Liver (tissue), 9 donors: Measurements from ENCODE around the gene PAPPA. TPM values are rescaled to one million over a fixed set of nuclear protein-coding genes. Genes with fewer than 3 reads are reported as not detected.

Experiments used
- DNase-seq: peaks from one replicate; pipeline ENCODE4 v3.0.0-alpha.2; 2017; ENCODE audit warnings: low spot score
- H3K27ac ChIP-seq, 2 donors: one replicate each; pipeline ENCODE4 v1.7.0; 2013; ENCODE audit warnings: inconsistent platforms in 2 of 2, low read length in 2 of 2, control low read depth in 1 of 2, low read depth in 1 of 2, mild to moderate bottlenecking in 1 of 2
- H3K27me3 ChIP-seq, 4 donors: one replicate each; pipeline versions ENCODE4 v1.6.1 to v1.7.0; 2013; ENCODE audit warnings: low read length in 3 of 4, inconsistent platforms in 1 of 4, mild to moderate bottlenecking in 1 of 4, moderate library complexity in 1 of 4; ENCODE audit not compliant: control insufficient read depth in 4 of 4, insufficient read depth in 4 of 4
- H3K36me3 ChIP-seq, 4 donors: one replicate each; pipeline versions ENCODE4 v1.6.1 to v1.7.0; 2013; ENCODE audit warnings: low read length in 3 of 4, mild to moderate bottlenecking in 3 of 4, low read depth in 1 of 4, moderate library complexity in 1 of 4; ENCODE audit not compliant: control insufficient read depth in 4 of 4, insufficient read depth in 3 of 4
- H3K4me1 ChIP-seq, 4 donors: one replicate each; pipeline versions ENCODE4 v1.6.1 to v1.7.0; 2013; ENCODE audit warnings: low read length in 3 of 4, mild to moderate bottlenecking in 3 of 4, moderate library complexity in 1 of 4; ENCODE audit not compliant: control insufficient read depth in 4 of 4, insufficient read depth in 4 of 4
- H3K4me3 ChIP-seq, 3 donors: one replicate each; pipeline versions ENCODE4 v1.6.1 to v1.7.0; 2013; ENCODE audit warnings: low read length in 3 of 3, control low read depth in 1 of 3, low read depth in 1 of 3, mild to moderate bottlenecking in 1 of 3
- H3K9ac ChIP-seq, 2 donors: one replicate each; pipeline ENCODE4 v1.7.0; 2013; ENCODE audit warnings: low read length in 2 of 2, mild to moderate bottlenecking in 2 of 2, moderate library complexity in 2 of 2, control low read depth in 1 of 2, low read depth in 1 of 2
- H3K9me3 ChIP-seq, 4 donors: one replicate each; pipeline versions ENCODE4 v1.6.1 to v1.7.0; 2013; ENCODE audit warnings: low read length in 3 of 4; ENCODE audit not compliant: control insufficient read depth in 4 of 4
- EGR1 ChIP-seq, 2 donors: IDR thresholded peaks; 2 replicates each; pipeline ENCODE4 v1.6.1; 2016 to 2018; ENCODE audit warnings: antibody characterized with exemption in 2 of 2, low read depth in 2 of 2
- FOXA1 ChIP-seq: IDR thresholded peaks from 2 replicates; pipeline ENCODE4 v1.6.1; 2016; ENCODE audit warnings: antibody characterized with exemption
- FOXA2 ChIP-seq: IDR thresholded peaks from 2 replicates; pipeline ENCODE4 v1.6.1; 2016; ENCODE audit warnings: antibody characterized with exemption
- GABPA ChIP-seq, 2 donors: IDR thresholded peaks in 1 of 2; conservative IDR thresholded peaks in 1 of 2; 2 replicates each; pipeline ENCODE4 v1.6.1; 2016; ENCODE audit warnings: antibody characterized with exemption in 2 of 2, mild to moderate bottlenecking in 1 of 2, moderate library complexity in 1 of 2
- HNF4A ChIP-seq, 2 donors: conservative IDR thresholded peaks; 2 replicates each; pipeline ENCODE4 v1.6.1; 2016; ENCODE audit warnings: antibody characterized with exemption in 2 of 2, mild to moderate bottlenecking in 2 of 2
- HNF4G ChIP-seq: IDR thresholded peaks from 2 replicates; pipeline ENCODE4 v1.6.1; 2016; ENCODE audit warnings: antibody characterized with exemption
- JUND ChIP-seq, 2 donors: IDR thresholded peaks; 2 replicates each; pipeline ENCODE4 v1.6.1; 2016; ENCODE audit warnings: antibody characterized with exemption in 2 of 2
- NR2F2 ChIP-seq: IDR thresholded peaks from 2 replicates; pipeline ENCODE4 v1.6.1; 2016; ENCODE audit warnings: antibody characterized with exemption
- RAD21 ChIP-seq, 2 donors: IDR thresholded peaks; 2 replicates each; pipeline ENCODE4 v1.6.1; 2016; ENCODE audit warnings: antibody characterized with exemption in 2 of 2, mild to moderate bottlenecking in 2 of 2
- RXRA ChIP-seq, 2 donors: IDR thresholded peaks; 2 replicates each; pipeline ENCODE4 v1.6.1; 2017 to 2018; ENCODE audit warnings: antibody characterized with exemption in 2 of 2, mild to moderate bottlenecking in 1 of 2
- SP1 ChIP-seq: IDR thresholded peaks from 2 replicates; pipeline ENCODE4 v1.6.1; 2018; ENCODE audit warnings: antibody characterized with exemption, mild to moderate bottlenecking
- TAF1 ChIP-seq: conservative IDR thresholded peaks from 2 replicates; pipeline ENCODE4 v1.6.1; 2016; ENCODE audit warnings: antibody characterized with exemption, mild to moderate bottlenecking
- YY1 ChIP-seq: IDR thresholded peaks from 2 replicates; pipeline ENCODE4 v1.6.1; 2016; ENCODE audit warnings: antibody characterized with exemption, mild to moderate bottlenecking
- WGBS: extraction: QIAGEN DNeasy Blood & Tissue Kit; methylation state at CpG from one replicate; pipeline ENCODE4 v1.1.7; 2013; 5-methylcytosine and 5-hydroxymethylcytosine counted together
- polyA plus RNA-seq, 2 donors: library from polyadenylated mRNA; stranded (reverse) in 1 of 2; unstranded in 1 of 2; fragments of 200-250 nt in 1 of 2; fragments of >200 nt in 1 of 2; fragmentation: Nextera tagmentation in 1 of 2; extraction: Ambion mirVana in 1 of 2; gene quantifications; one replicate each; pipeline versions ENCODE4 v1.2.1 to v1.2.3, GENCODE V29; 2013 to 2015
- total RNA-seq, 2 donors: library from RNA; depleted of rRNA; stranded (reverse); fragments of >200 nt; gene quantifications; one replicate each; pipeline ENCODE4 v1.2.3, GENCODE V29; 2014
- TF ChIP-seq, protein P1 (sequence below): IDR thresholded peaks from 2 replicates; pipeline ENCODE4 v1.6.1; 2016; ENCODE audit warnings: antibody characterized with exemption, mild to moderate bottlenecking
- TF ChIP-seq, protein P2 (sequence below): IDR thresholded peaks from 2 replicates; pipeline ENCODE4 v1.6.1; 2016; ENCODE audit warnings: antibody characterized with exemption
- TF ChIP-seq, protein P3 (sequence below): fragments of 150-350 bp; IDR thresholded peaks from 2 replicates; pipeline ENCODE4 v1.5.1; 2017; ENCODE audit warnings: improper control_type of control experiment, low read depth, low read length; ENCODE audit not compliant: missing input control
- TF ChIP-seq, protein P4 (sequence below): IDR thresholded peaks from 2 replicates; pipeline ENCODE4 v1.6.1; 2016; ENCODE audit warnings: antibody characterized with exemption
- TF ChIP-seq, protein P5 (sequence below): IDR thresholded peaks from 2 replicates; pipeline ENCODE4 v1.6.1; 2016; ENCODE audit warnings: antibody characterized with exemption
- donor health status: healthy.
- donor health status: healthy.
- donor health status: healthy.
- donor health status: healthy.
- donor health status: healthy.

PAPPA gene
- total and polyA plus RNA-seq, 4 donors: 0.03 to 0.33 (median 0.20) TPM

DNA sequence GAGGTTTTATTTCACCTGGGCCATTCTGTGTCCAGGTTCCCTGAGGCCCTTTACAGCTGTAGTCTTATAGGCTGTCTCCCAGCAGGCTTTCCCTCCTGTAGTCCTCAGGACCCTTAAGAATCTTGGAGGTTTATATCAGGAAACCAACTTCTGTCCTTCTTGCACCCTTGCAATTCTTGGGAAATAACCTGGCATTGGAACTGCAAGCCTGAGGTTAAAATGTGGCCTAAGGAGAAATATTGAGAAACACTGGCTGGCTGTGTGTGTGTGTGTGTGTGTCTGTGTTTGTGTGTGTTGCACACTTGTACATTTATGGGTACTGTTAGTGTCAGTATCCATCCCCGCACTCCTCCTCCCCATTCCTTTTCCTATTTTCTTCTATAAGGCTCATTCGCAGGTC is 168.9 kb downstream of the PAPPA start:
- no peaks in the 10 kb centered on the region for H3K36me3 ChIP-seq
- WGBS: 92% methylated on average over 2 of the region's 2 CpGs
- no peak overlapping the region for H3K4me3 ChIP-seq
- no peak for TF ChIP-seq NR2F2
- TF ChIP-seq, protein P1, sequence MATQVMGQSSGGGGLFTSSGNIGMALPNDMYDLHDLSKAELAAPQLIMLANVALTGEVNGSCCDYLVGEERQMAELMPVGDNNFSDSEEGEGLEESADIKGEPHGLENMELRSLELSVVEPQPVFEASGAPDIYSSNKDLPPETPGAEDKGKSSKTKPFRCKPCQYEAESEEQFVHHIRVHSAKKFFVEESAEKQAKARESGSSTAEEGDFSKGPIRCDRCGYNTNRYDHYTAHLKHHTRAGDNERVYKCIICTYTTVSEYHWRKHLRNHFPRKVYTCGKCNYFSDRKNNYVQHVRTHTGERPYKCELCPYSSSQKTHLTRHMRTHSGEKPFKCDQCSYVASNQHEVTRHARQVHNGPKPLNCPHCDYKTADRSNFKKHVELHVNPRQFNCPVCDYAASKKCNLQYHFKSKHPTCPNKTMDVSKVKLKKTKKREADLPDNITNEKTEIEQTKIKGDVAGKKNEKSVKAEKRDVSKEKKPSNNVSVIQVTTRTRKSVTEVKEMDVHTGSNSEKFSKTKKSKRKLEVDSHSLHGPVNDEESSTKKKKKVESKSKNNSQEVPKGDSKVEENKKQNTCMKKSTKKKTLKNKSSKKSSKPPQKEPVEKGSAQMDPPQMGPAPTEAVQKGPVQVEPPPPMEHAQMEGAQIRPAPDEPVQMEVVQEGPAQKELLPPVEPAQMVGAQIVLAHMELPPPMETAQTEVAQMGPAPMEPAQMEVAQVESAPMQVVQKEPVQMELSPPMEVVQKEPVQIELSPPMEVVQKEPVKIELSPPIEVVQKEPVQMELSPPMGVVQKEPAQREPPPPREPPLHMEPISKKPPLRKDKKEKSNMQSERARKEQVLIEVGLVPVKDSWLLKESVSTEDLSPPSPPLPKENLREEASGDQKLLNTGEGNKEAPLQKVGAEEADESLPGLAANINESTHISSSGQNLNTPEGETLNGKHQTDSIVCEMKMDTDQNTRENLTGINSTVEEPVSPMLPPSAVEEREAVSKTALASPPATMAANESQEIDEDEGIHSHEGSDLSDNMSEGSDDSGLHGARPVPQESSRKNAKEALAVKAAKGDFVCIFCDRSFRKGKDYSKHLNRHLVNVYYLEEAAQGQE: no peak
- TF ChIP-seq, protein P2, sequence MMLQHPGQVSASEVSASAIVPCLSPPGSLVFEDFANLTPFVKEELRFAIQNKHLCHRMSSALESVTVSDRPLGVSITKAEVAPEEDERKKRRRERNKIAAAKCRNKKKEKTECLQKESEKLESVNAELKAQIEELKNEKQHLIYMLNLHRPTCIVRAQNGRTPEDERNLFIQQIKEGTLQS: no peak
- TF ChIP-seq FOXA2: no peak
- TF ChIP-seq RAD21 (IDR thresholded peaks at IDR 0.05): no peak
- no peak for TF ChIP-seq RXRA (IDR thresholded peaks at IDR 0.05)
- TF ChIP-seq, protein P3, sequence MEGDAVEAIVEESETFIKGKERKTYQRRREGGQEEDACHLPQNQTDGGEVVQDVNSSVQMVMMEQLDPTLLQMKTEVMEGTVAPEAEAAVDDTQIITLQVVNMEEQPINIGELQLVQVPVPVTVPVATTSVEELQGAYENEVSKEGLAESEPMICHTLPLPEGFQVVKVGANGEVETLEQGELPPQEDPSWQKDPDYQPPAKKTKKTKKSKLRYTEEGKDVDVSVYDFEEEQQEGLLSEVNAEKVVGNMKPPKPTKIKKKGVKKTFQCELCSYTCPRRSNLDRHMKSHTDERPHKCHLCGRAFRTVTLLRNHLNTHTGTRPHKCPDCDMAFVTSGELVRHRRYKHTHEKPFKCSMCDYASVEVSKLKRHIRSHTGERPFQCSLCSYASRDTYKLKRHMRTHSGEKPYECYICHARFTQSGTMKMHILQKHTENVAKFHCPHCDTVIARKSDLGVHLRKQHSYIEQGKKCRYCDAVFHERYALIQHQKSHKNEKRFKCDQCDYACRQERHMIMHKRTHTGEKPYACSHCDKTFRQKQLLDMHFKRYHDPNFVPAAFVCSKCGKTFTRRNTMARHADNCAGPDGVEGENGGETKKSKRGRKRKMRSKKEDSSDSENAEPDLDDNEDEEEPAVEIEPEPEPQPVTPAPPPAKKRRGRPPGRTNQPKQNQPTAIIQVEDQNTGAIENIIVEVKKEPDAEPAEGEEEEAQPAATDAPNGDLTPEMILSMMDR: no peak
- TF ChIP-seq EGR1 (IDR thresholded peaks at IDR 0.05; ENCODE audit: low read depth in 2 of 2): no peak
- no peak for TF ChIP-seq TAF1
- TF ChIP-seq YY1: no peak
- TF ChIP-seq FOXA1: no peak
- TF ChIP-seq SP1: no peak
- TF ChIP-seq HNF4A (conservative IDR thresholded peaks at IDR 0.05): no peak
- no peak for TF ChIP-seq GABPA (IDR thresholded peaks at IDR 0.05 in 1 of 2, conservative IDR thresholded peaks at IDR 0.05 in 1 of 2)
- TF ChIP-seq, protein P4, sequence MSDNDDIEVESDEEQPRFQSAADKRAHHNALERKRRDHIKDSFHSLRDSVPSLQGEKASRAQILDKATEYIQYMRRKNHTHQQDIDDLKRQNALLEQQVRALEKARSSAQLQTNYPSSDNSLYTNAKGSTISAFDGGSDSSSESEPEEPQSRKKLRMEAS: no peak
- TF ChIP-seq, protein P5, sequence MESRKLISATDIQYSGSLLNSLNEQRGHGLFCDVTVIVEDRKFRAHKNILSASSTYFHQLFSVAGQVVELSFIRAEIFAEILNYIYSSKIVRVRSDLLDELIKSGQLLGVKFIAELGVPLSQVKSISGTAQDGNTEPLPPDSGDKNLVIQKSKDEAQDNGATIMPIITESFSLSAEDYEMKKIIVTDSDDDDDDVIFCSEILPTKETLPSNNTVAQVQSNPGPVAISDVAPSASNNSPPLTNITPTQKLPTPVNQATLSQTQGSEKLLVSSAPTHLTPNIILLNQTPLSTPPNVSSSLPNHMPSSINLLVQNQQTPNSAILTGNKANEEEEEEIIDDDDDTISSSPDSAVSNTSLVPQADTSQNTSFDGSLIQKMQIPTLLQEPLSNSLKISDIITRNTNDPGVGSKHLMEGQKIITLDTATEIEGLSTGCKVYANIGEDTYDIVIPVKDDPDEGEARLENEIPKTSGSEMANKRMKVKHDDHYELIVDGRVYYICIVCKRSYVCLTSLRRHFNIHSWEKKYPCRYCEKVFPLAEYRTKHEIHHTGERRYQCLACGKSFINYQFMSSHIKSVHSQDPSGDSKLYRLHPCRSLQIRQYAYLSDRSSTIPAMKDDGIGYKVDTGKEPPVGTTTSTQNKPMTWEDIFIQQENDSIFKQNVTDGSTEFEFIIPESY: no peak
- TF ChIP-seq JUND (IDR thresholded peaks at IDR 0.05): no peak
- no peak for TF ChIP-seq HNF4G
- H3K4me1 ChIP-seq: no peaks in the 10 kb centered on the region
- no peaks in the 10 kb centered on the region for H3K9me3 ChIP-seq
- no peak overlapping the region for H3K27ac ChIP-seq
- H3K27me3 ChIP-seq: no peaks in the 10 kb centered on the region
- DNase-seq: no peak
- no peak overlapping the region for H3K9ac ChIP-seq
